H1 (cell line): ENCODE results near the gene GLOD4. TPM values are rescaled to one million over a fixed set of nuclear protein-coding genes. Genes with fewer than 3 reads are reported as not detected.
"Not testable (repeated sequence)": the region's sequence is repeated elsewhere in the genome, so short reads cannot be mapped to it uniquely, and the experiment has no call there.

Experiments
- CTCF ChIA-PET: fragments of 300-600 bp; sonication (Branson Sonifier 250); formaldehyde crosslinking; loops from one replicate; lab custom pipeline; 2021; ENCODE audit not compliant: partially characterized antibody; lab: Charles Lee
- POLR2A ChIA-PET: fragments of 300-600 bp; sonication (Branson Sonifier 250); formaldehyde crosslinking; loops from one replicate; lab custom pipeline; 2021; ENCODE audit warnings: inconsistent platforms; ENCODE audit not compliant: partially characterized antibody; lab: Charles Lee
- DNase-seq, 2 experiments: peaks; one replicate each; pipeline versions ENCODE4 v3.0.0 to v3.0.0-alpha.2; 2010 to 2022; ENCODE audit warnings: low spot score in 2 of 2, low read depth in 1 of 2, mixed read lengths in 1 of 2
- FAIRE-seq: peaks from 2 replicates; lab custom pipeline; 2011; peaks lifted over from hg19 to GRCh38; lab: Jason Lieb, UNC
- H2AFZ ChIP-seq: 2 replicates; pipeline ENCODE4 v1.8.1; 2012; ENCODE audit warnings: low read length, inconsistent platforms
- H2AK5ac ChIP-seq: 2 replicates; pipeline ENCODE4 v1.6.1; 2013; ENCODE audit warnings: low read depth, low read length
- H2BK120ac ChIP-seq: replicated peaks from 2 replicates; pipeline ENCODE3; 2013; ENCODE audit warnings: low read depth, low read length, inconsistent platforms
- H2BK12ac ChIP-seq: 2 replicates; pipeline ENCODE4 v1.6.1; 2013; ENCODE audit warnings: low read depth, low read length
- H2BK15ac ChIP-seq: 2 replicates; pipeline ENCODE4 v1.6.1; 2013; ENCODE audit warnings: low read length
- H2BK20ac ChIP-seq: 2 replicates; pipeline ENCODE4 v1.6.1; 2013; ENCODE audit warnings: low read length
- H2BK5ac ChIP-seq: 2 replicates; pipeline ENCODE4 v1.6.1; 2013; ENCODE audit warnings: low read depth, low read length
- H3K14ac ChIP-seq: 2 replicates; pipeline ENCODE4 v1.6.1; 2013; ENCODE audit warnings: inconsistent platforms; ENCODE audit not compliant: insufficient read length
- H3K18ac ChIP-seq: 2 replicates; pipeline ENCODE4 v1.6.1; 2013; ENCODE audit warnings: low read length; ENCODE audit errors: extremely low read depth
- H3K23ac ChIP-seq: 2 replicates; pipeline ENCODE4 v1.6.1; 2013; ENCODE audit warnings: inconsistent platforms; ENCODE audit not compliant: insufficient read length
- H3K23me2 ChIP-seq: 2 replicates; pipeline ENCODE4 v1.6.1; 2013; ENCODE audit warnings: low read depth, low read length
- H3K27ac ChIP-seq: 2 replicates; pipeline ENCODE4 v1.6.1; 2011; ENCODE audit warnings: low read depth, low read length, inconsistent platforms
- H3K27me3 ChIP-seq, 4 experiments: replicated peaks in 1 of 4; 1 replicate in 1 of 4; 2 replicates in 3 of 4; pipeline versions ENCODE4 v1.6.1 to v1.8.1; 2011 to 2013; ENCODE audit warnings: low read length in 3 of 4, mild to moderate bottlenecking in 3 of 4, inconsistent platforms in 2 of 4, mixed read lengths in 2 of 4, moderate library complexity in 1 of 4; ENCODE audit not compliant: control insufficient read depth in 3 of 4, insufficient read depth in 3 of 4; ENCODE audit errors: extremely low read depth in 1 of 4
- H3K36me3 ChIP-seq, 4 experiments: 2 replicates each; pipeline versions ENCODE4 v1.6.1 to v1.8.1; 2011 to 2013; ENCODE audit warnings: mild to moderate bottlenecking in 4 of 4, low read length in 3 of 4, moderate library complexity in 2 of 4, control low read depth in 1 of 4, inconsistent platforms in 1 of 4; ENCODE audit not compliant: insufficient read depth in 4 of 4, control insufficient read depth in 2 of 4
- H3K4ac ChIP-seq: replicated peaks from 2 replicates; pipeline ENCODE3; 2013; ENCODE audit warnings: low read length, low read depth, mixed read lengths, inconsistent platforms; ENCODE audit not compliant: insufficient read length
- H3K4me1 ChIP-seq, 4 experiments: replicated peaks in 1 of 4; 1 replicate in 1 of 4; 2 replicates in 3 of 4; pipeline versions ENCODE4 v1.6.1 to v1.8.1; 2011 to 2013; ENCODE audit warnings: low read length in 3 of 4, inconsistent platforms in 2 of 4, mixed read lengths in 1 of 4; ENCODE audit not compliant: insufficient read depth in 4 of 4, control insufficient read depth in 3 of 4
- H3K4me2 ChIP-seq, 2 experiments: 2 replicates each; pipeline versions ENCODE4 v1.6.1 to v1.8.1; 2011 to 2013; ENCODE audit warnings: low read depth in 2 of 2, low read length in 2 of 2, control low read depth in 1 of 2, inconsistent platforms in 1 of 2, mild to moderate bottlenecking in 1 of 2; ENCODE audit not compliant: insufficient read depth in 1 of 2
- H3K4me3 ChIP-seq, 4 experiments: fragments of 200-600, 300-600 bp in 1 of 4; sonication (generic), shearing (Covaris generic), sonication (Bioruptor Twin) in 1 of 4; 2 replicates each; pipeline versions ENCODE4 v1.5.1 to v1.8.1; 2011 to 2016; ENCODE audit warnings: low read length in 4 of 4, low read depth in 3 of 4, control low read depth in 2 of 4, inconsistent platforms in 2 of 4, mild to moderate bottlenecking in 2 of 4, mixed read lengths in 1 of 4, moderate library complexity in 1 of 4; ENCODE audit not compliant: insufficient read depth in 2 of 4; ENCODE audit errors: extremely low read depth in 1 of 4
- H3K56ac ChIP-seq: replicated peaks from 2 replicates; pipeline ENCODE3; 2013; ENCODE audit warnings: low read depth, mild to moderate bottlenecking, mixed read lengths, low read length, inconsistent platforms; ENCODE audit not compliant: insufficient read length
- H3K79me1 ChIP-seq: 2 replicates; pipeline ENCODE4 v1.6.1; 2013; ENCODE audit warnings: low read depth, low read length, control low read depth
- H3K79me2 ChIP-seq, 2 experiments: 2 replicates each; pipeline versions ENCODE4 v1.6.1 to v1.8.1; 2012 to 2013; ENCODE audit warnings: low read length in 2 of 2, mild to moderate bottlenecking in 2 of 2, inconsistent platforms in 1 of 2; ENCODE audit not compliant: insufficient read depth in 2 of 2, control insufficient read depth in 1 of 2
- H3K9ac ChIP-seq, 4 experiments: replicated peaks in 1 of 4; 1 replicate in 1 of 4; 2 replicates in 3 of 4; pipeline versions ENCODE4 v1.6.1 to v1.8.1; 2011 to 2013; ENCODE audit warnings: low read depth in 3 of 4, low read length in 3 of 4, control low read depth in 2 of 4, mild to moderate bottlenecking in 2 of 4, moderate library complexity in 2 of 4, inconsistent platforms in 1 of 4; ENCODE audit errors: extremely low read depth in 1 of 4
- H3K9me3 ChIP-seq, 2 experiments: 2 replicates each; pipeline versions ENCODE4 v1.6.1 to v1.8.1; 2012 to 2013; ENCODE audit warnings: mild to moderate bottlenecking in 2 of 2, moderate library complexity in 2 of 2, control low read depth in 1 of 2, inconsistent platforms in 1 of 2, low read depth in 1 of 2, low read length in 1 of 2, mixed read lengths in 1 of 2; ENCODE audit not compliant: insufficient read depth in 2 of 2
- H4K20me1 ChIP-seq, 2 experiments: replicated peaks in 1 of 2; 2 replicates each; pipeline versions ENCODE3 to v1.8.1; 2011 to 2013; ENCODE audit warnings: inconsistent platforms in 2 of 2, low read length in 2 of 2, mild to moderate bottlenecking in 1 of 2; ENCODE audit not compliant: insufficient read depth in 2 of 2, control insufficient read depth in 1 of 2
- H4K5ac ChIP-seq: 2 replicates; pipeline ENCODE4 v1.6.1; 2013; ENCODE audit warnings: low read length, low read depth, mixed read lengths, inconsistent platforms; ENCODE audit not compliant: insufficient read length
- H4K8ac ChIP-seq: 2 replicates; pipeline ENCODE4 v1.8.0; 2013; ENCODE audit warnings: mild to moderate bottlenecking, moderate library complexity, low read length, inconsistent platforms; ENCODE audit not compliant: insufficient read depth; ENCODE audit errors: extremely low read depth
- H4K91ac ChIP-seq: replicated peaks from 2 replicates; pipeline ENCODE3; 2013; ENCODE audit warnings: low read length, mixed read lengths, inconsistent platforms; ENCODE audit not compliant: insufficient read length
- SRF ChIP-seq: IDR thresholded peaks from 2 replicates; pipeline ENCODE4 v1.6.1; 2011; ENCODE audit warnings: mild to moderate bottlenecking, low read depth, low read length, moderate library complexity
- WGBS, 2 experiments: shearing (Covaris generic) in 1 of 2; methylation state at CpG; one replicate each; pipeline versions ENCODE4 v1.1.6 to v1.1.7; 2013 to 2015; ENCODE audit warnings: low lambda C conversion rate in 2 of 2, mixed read lengths in 2 of 2, inconsistent platforms in 1 of 2, low coverage in 1 of 2, missing lambda C conversion rate in 1 of 2; ENCODE audit not compliant: insufficient replicate concordance in 2 of 2, insufficient coverage in 1 of 2, insufficient read length in 1 of 2; ENCODE audit errors: extremely low coverage in 1 of 2, missing lambda C conversion rate in 1 of 2; 5-methylcytosine and 5-hydroxymethylcytosine counted together
- polyA plus RNA-seq, 7 experiments: library from polyadenylated mRNA; depleted of rRNA in 3 of 7; stranded (reverse) in 5 of 7; unstranded in 2 of 7; fragments of >200 nt in 5 of 7; fragments of 200-250 nt in 2 of 7; gene quantifications; 1 replicate in 5 of 7; 2 replicates in 1 of 7; 4 replicates in 1 of 7; pipeline versions ENCODE4 v1.2.1 to v1.2.3, GENCODE V29; 2011 to 2013; ENCODE audit warnings: missing spikeins in 2 of 7, mixed read lengths in 2 of 7
- total RNA-seq: library from RNA; stranded (reverse); fragmentation: NEBNext Ultra II Directional; extraction: Animal tissue kit (Norgen Biotek cat#: 25700); gene quantifications from 2 replicates; pipeline ENCODE4 v1.2.1, GENCODE V29; 2021

GLOD4 gene
- total and polyA plus RNA-seq, 2 of the 8 experiments (the other 6 are each of a cell fraction or from before 2014, with no cell fraction given), result 36.8 to 81.3 TPM

DNA sequence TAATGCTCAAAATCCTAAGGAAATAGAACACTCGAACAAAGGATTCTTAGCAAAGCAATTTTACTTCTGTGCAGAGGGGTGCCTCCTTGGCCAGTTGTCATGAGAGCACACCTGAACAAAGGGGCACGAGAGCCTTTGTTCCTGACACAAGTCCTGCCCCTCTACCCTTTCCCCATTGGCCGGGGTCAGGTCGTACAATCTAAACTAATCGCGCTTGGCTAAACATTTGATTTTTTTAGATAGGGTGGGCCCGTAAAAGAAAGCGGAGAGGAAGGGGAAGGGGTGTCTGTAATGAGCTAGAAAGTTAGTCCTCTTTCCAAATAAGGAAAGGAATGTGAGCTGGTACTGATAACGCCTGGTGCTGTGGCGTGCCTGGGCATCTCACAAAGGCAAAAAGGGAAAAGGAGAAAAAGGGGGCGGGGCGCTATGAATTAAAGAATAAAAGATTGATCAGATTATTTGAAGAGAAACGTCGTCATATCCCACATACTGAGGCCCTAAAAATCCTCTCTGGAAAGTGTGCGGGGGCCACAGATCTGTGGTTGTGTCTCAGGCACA lies 26.0 kb downstream of the GLOD4 start:
- not testable (repeated sequence) for H2BK120ac ChIP-seq, H2BK5ac ChIP-seq, H3K14ac ChIP-seq, H3K27me3 ChIP-seq, H3K4me3 ChIP-seq, H2AFZ ChIP-seq, DNase-seq, H3K9me3 ChIP-seq, FAIRE-seq, H3K9ac ChIP-seq, H3K56ac ChIP-seq, H3K27ac ChIP-seq, H3K4me1 ChIP-seq, H3K23me2 ChIP-seq, H3K23ac ChIP-seq, H2BK20ac ChIP-seq, H2BK12ac ChIP-seq, H4K91ac ChIP-seq, H4K8ac ChIP-seq, H3K4ac ChIP-seq, H3K79me1 ChIP-seq
- peaks cover 6 to 25% (median 15%) of the 10 kb centered on the region in 4 experiments; a peak in 7 of 8 replicates for H3K36me3 ChIP-seq
- WGBS, 2 experiments, result 88% methylated on average over 15 of the region's 15 CpGs; no CpG with 5 or more reads in 1 of the 2 experiments
- POLR2A ChIA-PET, result interaction anchor here (1.3 to 4.4 kb wide), 4 partner anchors 9 to 35 kb away, joined by 4 to 22 read pairs (median 7); partner anchors contain the start of genes GLOD4 and MRM3
- peak; percentile 67; the same call in 1 of the 2 replicates for TF ChIP-seq SRF
- TF ChIP-seq, all 59 proteins: peak for 1; not testable (repeated sequence) for 58
- CTCF ChIA-PET, result interaction anchor here (0.6 to 1.5 kb wide), 5 partner anchors 11 to 243 kb away, joined by 3 to 4 read pairs (median 3); partner anchors contain the start of gene TIMM22
- H4K20me1 ChIP-seq, H3K4me2 ChIP-seq, H3K79me2 ChIP-seq, H2AK5ac ChIP-seq, H2BK15ac ChIP-seq, H4K5ac ChIP-seq, H3K18ac ChIP-seq: not testable (repeated sequence)
